Fibroblast of peridontal ligament (primary cell): Measurements from ENCODE around the gene TGFBR1.

Experiments
- DNase-seq: peaks from one replicate; pipeline ENCODE4 v3.0.0-alpha.2; 2010; ENCODE audit errors: extremely low read depth

TGFBR1 gene

GRCh38 chr9:99135456-99135855, 30.5 kb downstream of the TGFBR1 start:
- no peak for DNase-seq

- DNase-seq, result no peak
Measured at GRCh38 chr9:99137225-99137624, 32.3 kb downstream of the TGFBR1 start.

- DNase-seq, result no peak
Measured at GRCh38 chr9:99137891-99138290, 33.0 kb downstream of the TGFBR1 start.

GRCh38 chr9:99138424-99139284, 33.7 kb downstream of the TGFBR1 start:
- DNase-seq, result no peak

GRCh38 chr9:99139868-99140267, 35.0 kb downstream of the TGFBR1 start:
- no peak for DNase-seq

GRCh38 chr9:99140685-99141314, 35.9 kb downstream of the TGFBR1 start:
- DNase-seq, result peak; percentile 75

GRCh38 chr9:99141849-99142248, 36.9 kb downstream of the TGFBR1 start:
- no peak for DNase-seq

- no peak for DNase-seq
Measured at GRCh38 chr9:99142275-99142674, 37.4 kb downstream of the TGFBR1 start.

- no peak for DNase-seq
Measured at GRCh38 chr9:99143655-99144054, 38.7 kb downstream of the TGFBR1 start.

- no peak for DNase-seq
Measured at GRCh38 chr9:99144966-99145365, 40.1 kb downstream of the TGFBR1 start.

GRCh38 chr9:99146574-99146973, 41.7 kb downstream of the TGFBR1 start:
- DNase-seq, result no peak

- DNase-seq, result no peak
Measured at GRCh38 chr9:99147177-99147576, 42.3 kb downstream of the TGFBR1 start.

GRCh38 chr9:99150451-99151171, 45.7 kb downstream of the TGFBR1 start:
- no peak for DNase-seq

- no peak for DNase-seq
Measured at GRCh38 chr9:99154356-99154755, 49.4 kb downstream of the TGFBR1 start.

- DNase-seq, result no peak
Measured at GRCh38 chr9:99155736-99156135, 50.8 kb downstream of the TGFBR1 start.

GRCh38 chr9:99158629-99159028, 53.7 kb downstream of the TGFBR1 start:
- DNase-seq, result peak; percentile 20

- no peak for DNase-seq
Measured at GRCh38 chr9:99160173-99160572, 55.3 kb downstream of the TGFBR1 start.

- peak; percentile 72 for DNase-seq
Measured at GRCh38 chr9:99162759-99163364, 57.9 kb downstream of the TGFBR1 start.

GRCh38 chr9:99166149-99166548, 61.2 kb downstream of the TGFBR1 start:
- DNase-seq, result no peak

- DNase-seq, result no peak
Measured at GRCh38 chr9:99167119-99167518, 62.2 kb downstream of the TGFBR1 start.

- DNase-seq, result no peak
Measured at GRCh38 chr9:99167694-99168093, 62.8 kb downstream of the TGFBR1 start.

GRCh38 chr9:99169086-99169485, 64.2 kb downstream of the TGFBR1 start:
- no peak for DNase-seq
